NCI-H345 treated with DMSO at 0.1 percent for 48 hours (cell line): ENCODE results near the gene HELZ.

Experiments used
- DNase-seq: peaks from one replicate; lab custom pipeline; 2025; ENCODE audit not compliant: unreplicated experiment; lab: John Stamatoyannopoulos, UW

HELZ gene

DNA sequence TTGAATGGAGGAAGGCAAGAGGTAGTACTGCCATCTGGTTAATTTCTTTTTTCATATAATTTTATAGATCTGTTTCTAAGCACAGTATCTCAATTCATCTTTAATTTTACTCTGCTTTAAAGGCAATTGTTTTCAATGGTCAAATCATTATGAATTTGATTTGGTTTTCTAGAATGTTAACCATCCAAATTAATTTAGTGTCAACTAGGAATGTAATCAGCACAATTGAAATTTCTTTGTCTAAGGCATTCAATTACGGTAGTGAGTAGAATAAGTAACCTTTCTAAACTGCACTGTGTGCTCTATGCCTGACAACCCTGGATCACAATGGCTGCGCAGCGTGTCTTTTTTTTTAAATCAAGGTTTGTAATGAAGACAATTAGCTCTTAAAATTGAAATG, 156.4 kb downstream of the HELZ start:
- DNase-seq = no peak

DNA sequence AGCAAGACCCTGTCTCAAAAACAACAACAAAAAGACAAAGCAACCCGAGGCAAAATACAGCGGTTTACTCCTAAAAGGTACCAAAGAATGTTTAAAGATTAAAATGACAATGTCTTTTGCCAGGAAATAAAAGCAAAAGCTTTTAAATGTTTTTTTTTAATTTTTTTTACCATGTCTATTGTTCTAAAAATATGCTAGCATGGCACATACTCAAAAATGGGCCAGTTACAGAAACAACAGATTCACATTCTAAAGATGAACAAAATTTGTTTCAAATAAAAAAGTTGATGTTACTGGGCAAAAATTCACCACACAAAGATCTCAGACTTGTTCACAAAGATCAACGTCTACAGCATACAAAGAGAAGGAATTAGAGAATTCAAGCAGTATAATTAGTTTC, 159.6 kb downstream of the HELZ start:
- DNase-seq = no peak

DNA sequence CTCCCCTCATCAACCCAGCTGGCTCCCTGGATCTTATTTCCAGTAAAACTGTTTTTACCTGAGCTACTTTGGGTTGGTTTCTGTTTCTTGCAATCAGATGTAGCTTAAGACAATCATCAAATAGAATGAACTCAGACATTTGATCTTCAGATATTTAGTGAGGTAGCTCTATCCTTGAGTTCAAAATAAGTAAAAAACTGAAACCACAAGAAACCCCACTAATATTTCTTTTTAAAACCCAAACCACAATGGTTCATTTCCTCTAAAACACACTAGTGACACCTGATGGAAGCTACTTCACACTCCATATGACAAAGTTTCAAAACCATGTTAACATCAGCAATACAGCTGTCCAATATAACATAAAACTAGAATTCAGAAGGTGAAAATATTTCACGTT, 162.9 kb downstream of the HELZ start:
- DNase-seq = no peak

DNA sequence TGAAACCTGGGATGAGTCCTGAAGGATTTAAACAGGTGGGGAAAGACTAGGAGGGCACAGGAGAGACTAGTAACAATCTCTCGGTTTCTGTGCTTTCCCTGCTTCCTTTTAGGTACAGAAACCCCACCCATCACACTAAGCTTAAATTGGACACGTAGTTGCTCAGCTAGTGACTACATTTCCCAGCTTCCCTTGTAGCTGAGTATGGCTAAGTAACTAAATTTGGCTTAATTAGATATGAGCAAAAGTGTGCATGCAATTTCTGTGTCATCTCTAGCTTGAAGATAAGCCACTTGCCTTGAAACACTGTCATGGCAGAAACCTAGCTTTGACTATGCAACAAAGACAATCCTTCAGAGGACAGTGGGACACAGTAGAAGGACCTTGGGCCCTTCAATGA, 164.2 kb downstream of the HELZ start:
- DNase-seq = no peak

DNA sequence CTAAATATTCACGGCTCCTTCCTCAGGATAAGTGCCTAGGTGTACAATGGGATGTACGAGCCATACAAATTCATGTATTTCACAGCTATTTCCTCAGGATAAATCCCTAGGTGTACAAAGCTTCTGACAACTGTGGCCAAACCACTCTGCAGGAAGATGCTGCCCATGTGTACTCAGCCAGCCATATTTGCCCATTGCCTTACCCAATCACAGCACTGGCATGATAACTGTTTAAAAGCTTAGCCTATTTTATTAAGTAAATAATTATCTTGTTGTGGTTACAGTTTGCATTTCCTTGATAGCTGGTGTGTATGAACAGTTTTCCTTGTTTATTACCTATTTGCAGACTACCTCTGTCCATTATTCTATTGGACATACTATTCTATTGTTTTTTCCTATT, 165.5 kb downstream of the HELZ start:
- DNase-seq = no peak

DNA sequence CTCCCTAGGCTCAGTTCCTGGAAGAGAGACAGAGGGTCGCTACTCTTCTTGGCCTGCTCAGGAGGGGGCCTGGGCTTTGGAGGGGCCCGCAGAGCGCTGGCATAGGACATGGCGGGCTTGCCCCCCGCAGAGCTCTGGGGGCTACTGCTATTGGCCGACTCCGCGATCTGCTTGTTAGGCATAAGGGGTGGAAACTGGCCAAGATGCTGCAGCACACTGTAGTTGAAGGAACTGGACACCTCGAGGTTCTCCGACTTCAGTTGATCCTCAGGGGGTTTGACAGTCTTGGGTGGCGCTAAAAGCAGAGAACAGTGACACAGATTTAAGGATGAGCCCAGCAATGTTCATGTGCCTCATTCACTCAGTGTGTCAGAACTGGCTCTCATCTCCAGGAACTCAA, 166.7 kb downstream of the HELZ start:
- no peak for DNase-seq

DNA sequence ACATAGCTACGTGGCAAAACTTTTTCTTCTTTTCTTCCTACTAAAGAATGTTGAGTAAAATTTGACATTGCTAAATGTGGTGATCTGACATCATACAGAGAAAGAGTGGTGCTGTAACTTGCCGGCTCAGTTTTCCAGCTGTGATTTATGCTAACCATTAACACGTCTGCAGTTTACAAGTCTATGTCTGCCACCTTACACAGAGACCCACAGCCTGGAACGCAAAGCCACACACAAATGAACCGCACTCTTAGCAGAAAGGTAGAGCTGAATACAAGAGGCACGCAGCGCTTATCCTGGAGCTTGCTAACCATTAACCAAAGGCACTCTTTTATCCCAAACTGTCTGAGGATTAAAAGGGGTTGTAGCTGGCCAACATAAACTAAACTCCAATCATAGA, 168.7 kb downstream of the HELZ start:
- no peak for DNase-seq

DNA sequence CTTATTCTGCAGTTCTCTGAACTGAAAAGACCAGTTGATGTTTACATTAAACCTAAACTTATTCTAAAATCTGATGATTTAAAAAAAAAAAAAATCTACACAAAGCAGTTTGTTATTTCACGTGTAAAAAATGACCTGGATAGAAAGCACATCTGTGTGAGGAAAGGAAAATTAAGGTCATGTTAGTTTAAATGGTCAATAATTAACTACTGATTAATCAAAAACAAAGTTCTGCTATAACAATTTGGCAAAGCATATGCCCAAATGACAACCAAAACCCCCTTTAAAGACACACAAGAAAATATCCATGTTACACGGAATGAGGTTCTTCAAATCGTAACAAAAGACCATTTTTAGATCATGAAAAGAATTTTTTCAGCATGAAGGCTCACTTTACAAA, 170.2 kb downstream of the HELZ start:
- DNase-seq = no peak

DNA sequence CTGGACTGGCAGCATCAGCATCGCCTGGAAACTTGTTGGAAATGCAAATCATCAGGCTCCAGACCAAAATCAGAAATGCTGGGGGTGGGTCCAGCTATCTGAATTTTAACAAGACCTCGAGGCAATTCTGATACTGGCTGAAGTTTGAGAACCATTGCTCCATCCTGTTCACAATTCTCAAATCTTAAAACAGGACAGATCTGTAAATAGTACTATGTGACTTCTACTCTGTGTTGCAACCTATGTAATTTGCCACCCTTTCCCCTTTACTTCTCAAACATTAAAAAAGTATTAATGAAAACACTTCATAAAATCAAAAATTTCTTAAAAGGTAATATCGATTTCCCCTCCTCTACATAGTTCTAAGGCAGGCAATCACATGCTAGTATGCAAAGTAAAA, 172.1 kb downstream of the HELZ start:
- DNase-seq = no peak

DNA sequence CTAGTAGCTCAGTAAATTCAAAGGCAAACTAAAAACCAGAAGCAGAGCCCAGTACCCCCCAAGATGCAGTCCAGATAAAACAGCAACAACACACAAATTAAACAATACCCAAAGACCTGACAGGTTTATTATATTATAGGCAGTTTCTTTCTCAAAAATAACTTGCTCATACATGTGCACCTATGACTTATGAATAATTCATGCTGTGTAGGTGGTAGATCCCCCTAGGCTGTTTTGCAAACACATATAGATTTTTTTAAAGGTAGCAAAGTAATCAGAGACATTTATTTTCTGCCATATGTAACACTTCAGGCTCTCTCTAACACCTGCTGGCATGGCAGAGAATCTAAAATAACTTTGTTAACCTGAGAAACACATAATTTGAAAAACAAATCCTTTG, 173.4 kb downstream of the HELZ start:
- no peak for DNase-seq

DNA sequence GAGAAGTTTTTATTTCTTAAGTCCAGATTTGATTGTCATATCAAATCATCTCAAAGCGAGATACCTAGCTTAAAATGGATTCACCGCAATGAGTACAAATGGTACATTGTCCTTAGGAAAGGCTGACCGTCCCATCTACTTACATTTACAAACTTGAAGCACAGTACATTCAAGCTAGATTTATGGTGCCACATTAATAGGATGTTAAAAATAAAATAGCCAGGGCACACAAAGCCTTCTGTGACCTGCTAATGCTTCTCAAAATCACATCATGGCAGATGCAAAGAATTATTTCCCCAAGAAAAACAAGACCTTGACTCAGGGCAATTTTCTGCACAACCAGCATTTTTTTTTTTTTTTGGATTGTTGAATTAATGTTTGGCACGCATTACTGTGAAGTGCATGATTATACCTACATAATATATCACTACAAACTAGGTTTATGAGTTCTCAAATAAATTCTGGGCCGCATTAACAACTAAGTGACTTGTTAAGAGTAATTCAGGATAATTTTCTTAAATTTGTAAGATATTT, 175.3 kb downstream of the HELZ start:
- no peak for DNase-seq

DNA sequence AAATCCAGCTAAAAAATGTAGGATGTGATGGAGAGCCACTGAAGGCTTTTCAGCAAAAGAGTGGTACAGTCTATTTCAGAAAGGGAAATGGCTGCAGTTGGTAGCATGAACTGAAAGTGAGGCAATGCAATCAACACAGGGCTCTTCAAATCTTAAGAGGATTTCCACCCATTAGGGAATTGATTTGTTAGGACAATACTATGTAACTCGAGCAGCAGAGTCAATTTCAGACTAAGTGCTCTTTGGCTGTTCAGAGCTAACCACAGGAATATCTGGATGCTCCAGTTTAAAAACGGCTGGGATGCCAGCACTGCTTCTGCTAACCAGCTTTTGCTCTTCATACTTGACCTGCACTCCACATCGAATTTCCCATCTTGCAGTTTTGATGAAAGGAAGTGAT, 176.0 kb downstream of the HELZ start:
- DNase-seq = peak; percentile 55

DNA sequence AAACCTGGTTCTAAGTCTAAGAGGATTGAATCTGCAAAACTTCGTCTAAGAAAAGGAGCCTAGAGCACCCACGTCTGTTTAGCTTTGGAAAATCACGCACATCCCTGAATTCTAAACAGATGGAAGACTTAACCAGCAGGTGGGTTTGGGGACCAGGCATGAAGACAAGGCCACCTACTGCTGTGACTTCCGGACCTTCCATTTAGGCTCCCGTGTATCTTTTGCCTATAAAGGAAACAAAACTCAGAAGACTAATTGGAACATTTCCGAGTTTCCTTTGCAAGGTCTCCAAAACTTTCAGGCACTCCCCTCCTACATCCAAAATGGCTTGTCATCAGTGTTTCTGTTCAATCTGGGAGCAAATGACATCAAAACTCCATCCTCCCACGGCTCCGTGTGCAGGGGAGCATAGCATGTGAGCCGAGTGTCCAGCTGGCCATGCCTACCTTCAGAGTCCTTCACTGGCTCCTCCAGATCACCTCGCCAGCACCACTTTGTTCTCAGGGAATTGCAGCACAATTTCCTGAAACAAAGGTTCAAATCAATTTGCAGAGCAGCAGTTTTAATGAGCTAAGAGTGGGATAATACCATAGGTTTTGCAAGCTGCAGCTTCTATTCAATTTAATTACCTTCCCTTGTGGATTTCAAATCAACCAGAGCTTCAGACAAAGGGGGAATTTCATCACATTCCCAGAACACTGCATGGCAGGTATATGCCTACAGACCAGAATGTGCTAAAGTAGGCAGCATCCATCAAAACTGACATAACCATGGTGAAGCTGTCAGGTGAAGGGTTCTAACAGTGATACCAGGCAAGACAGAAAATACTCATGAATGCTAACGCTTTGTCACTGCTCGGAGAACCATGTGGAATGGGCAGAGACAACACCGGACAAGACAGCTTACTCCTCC, 177.2 kb downstream of the HELZ start:
- DNase-seq = no peak

DNA sequence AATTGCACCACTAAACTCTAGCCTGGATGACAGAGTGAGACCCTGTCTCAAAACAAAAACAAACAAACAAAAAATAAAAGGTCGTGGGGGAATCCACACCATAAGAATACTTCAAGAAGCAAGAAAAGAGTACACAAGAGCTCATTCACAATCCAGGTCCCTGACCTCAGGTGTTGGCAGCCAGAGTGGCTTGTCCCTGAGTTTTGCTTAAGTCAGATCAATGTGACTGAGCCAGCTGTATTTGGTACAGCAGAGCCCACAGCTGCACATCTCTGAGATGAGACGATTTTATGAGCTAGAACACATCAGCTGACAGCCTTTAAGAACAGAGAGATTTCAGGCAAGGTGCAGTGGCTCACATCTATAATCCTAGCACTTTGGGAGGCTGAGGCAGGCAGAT, 178.3 kb downstream of the HELZ start:
- no peak for DNase-seq

DNA sequence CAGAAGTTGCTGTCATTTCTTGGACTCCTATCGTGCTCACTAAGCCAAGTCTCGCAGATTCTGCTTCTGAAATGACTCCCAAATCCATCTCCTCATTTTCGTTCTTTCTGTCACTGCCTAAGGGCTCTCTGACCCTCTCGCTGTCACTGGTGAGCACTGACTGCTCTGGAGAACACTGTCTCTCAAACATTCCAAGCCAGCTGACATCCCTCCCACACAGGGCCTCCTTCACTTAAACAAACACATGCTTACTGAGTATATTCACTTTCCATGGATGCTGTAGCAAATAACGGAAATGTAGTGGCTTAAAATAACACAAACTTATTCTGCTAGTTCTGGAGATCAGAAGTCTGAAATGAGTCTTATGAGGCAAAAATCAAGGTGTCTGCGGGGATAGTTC, 181.9 kb downstream of the HELZ start:
- DNase-seq = no peak

DNA sequence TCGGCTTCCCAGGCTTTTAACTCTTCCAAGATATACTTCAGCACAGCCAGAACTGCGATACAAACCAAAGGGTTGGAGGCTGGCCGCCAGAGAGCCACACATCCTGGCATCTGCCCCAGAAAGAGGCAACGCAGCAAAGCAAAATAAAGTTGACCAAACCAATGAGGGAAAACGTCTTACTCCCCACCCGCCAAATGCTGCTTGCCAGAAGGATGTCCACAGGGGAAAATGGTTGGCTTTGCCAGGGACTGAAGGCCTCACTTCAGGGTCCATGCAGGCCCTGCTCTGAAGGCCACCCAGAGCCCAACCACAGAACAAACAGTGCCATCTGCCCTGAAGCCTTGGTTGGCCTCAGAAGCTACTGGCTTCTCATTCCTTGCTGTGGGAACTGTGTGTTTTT, 185.6 kb downstream of the HELZ start:
- no peak for DNase-seq

DNA sequence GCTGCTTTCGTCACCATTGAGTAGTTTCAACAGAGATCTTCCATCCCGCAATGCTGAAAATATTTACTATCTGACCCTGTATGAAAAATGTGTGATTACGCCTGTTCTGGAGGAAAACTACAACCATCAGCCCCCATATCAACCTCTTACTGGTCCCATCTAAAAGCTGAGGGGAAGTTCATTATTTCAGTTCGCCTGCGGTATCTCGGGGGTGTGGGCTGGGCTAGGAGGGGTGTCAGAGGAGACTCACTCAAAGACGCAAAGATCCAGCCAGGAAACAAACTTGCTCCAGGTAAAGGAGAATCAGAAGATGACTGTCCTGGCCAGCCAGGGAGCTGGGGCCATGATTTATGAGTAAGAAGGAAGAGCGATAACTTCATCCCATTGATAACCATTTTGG, 187.0 kb downstream of the HELZ start:
- DNase-seq = no peak

DNA sequence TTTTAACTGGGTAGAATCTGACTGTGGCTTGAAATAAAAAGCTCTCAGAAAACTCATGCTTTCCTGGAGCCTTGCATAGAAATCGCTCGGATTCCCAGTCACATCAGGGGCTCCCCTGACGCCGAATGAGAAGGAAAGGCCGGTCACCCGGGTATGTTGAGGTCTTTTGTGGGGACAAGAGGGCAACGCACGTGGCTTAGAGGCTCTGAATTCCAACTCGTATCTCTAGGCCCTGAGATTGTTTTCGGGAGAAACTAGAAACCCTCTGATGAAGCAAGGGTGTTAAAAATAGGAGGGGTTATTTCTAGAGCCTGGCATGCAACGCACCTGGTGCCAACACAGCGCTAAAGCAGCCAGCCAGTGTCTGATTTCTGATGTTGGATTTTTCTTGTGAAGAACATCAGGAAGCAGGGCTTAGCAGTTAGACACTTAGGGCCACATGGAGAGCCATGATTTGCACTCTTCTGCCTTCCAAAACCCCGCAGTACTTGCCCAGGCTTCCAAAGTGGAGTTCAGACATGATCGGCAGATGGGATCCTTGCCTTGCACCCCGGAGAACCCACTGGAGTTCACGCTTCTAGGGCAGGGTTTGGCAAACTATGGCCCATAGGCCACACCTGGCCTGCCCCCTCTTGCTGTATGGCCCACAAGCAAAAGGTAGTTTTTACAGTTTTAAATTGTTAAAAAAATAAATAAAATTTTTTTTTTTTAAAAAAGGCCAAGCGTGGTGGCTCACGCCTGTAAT, 188.1 kb downstream of the HELZ start:
- DNase-seq = no peak

DNA sequence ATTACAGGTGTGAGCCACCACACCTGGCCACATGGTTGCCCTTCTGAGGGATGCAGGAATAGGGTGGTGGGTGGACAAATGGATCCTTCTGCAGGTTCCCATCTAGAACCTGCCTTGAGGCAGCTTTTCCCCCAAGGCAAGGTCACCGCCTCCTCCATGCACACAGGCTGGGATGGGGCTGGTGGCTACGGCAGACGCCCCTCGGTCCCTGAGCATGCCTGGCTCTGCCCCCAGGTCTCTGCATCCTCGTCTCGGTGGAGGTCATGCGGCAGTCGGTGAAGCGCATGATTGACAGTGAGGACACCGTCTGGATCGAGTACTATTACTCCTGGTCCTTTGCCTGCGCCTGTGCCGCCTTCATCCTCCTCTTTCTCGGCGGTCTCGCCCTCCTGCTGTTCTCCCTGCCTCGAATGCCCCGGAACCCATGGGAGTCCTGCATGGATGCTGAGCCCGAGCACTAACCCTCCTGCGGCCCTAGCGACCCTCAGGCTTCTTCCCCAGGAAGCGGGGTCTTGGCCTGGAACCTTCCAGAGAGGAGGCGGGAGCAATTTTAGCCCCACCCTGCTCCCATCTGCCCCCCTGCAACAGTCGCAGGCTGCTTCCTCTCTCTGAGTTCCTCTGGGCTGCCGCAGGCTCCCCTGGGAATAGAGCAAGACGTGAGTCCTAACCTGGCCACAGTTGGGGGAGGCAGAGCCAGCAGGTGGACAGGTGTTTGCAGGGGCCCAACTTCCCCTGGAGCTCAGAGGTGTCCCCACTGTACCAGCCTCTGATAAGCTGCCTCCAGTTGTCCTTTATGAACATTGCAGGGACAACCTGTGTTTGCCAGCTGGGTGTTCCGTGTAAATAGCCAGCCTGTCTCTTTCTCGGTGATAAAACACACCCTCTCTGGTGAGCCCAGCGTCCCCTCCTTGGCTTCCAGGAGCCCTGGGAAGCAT, 188.9 kb downstream of the HELZ start:
- DNase-seq = no peak

DNA sequence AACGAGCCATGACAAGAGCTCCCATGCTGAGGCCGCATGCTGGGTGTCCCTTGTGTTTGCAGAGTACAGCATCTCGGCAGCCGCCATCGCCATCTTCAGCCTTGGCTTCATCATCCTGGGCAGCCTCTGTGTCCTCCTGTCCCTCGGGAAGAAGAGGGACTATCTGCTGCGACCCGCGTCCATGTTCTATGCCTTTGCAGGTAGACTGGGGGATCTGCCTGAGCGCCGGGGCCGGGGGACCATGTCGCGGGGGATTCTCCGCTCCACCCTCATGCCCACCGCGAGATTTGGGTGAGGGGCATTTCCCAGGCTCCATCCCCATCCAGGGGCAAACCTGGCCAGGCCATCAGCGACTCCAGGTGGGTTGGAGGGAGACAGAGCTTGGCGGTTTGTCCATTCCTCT, 190.0 kb downstream of the HELZ start:
- DNase-seq = no peak

DNA sequence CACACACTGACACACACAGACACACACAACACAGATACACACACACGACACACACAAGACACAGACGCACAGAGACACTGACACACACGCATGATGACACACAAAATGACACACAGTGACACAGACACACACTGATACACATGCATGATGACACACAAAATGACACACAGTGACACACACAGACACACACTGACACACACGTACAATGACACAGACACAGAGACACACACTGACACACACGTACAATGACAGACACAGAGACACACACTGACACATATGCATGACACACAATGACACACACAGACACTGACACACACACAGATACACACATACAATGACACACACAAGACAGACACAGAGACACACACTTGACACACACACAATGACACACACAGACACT, 190.4 kb downstream of the HELZ start:
- no peak for DNase-seq
